GM21619 (cell line): ENCODE data around the gene UTS2R.
"Not testable (repeated sequence)": the region's sequence is repeated elsewhere in the genome, so short reads cannot be mapped to it uniquely, and the experiment has no call there.

Experiments
- ATAC-seq: cut with Tn5 transposase; IDR thresholded peaks from one replicate; pipeline ENCODE4 v1.9.1; 2021; ENCODE audit not compliant: unreplicated experiment

UTS2R gene

GRCh38 chr17:82334204-82334621 is 37.4 kb upstream of the UTS2R start:
- no peak for ATAC-seq

- no peak for ATAC-seq
These were observed 36.8 kb upstream of the UTS2R start for GRCh38 chr17:82334622-82335394.

- no peak for ATAC-seq
These were observed 32.5 kb upstream of the UTS2R start for GRCh38 chr17:82338858-82339633.

- no peak for ATAC-seq
These were observed 31.7 kb upstream of the UTS2R start for GRCh38 chr17:82339634-82340580.

DNA sequence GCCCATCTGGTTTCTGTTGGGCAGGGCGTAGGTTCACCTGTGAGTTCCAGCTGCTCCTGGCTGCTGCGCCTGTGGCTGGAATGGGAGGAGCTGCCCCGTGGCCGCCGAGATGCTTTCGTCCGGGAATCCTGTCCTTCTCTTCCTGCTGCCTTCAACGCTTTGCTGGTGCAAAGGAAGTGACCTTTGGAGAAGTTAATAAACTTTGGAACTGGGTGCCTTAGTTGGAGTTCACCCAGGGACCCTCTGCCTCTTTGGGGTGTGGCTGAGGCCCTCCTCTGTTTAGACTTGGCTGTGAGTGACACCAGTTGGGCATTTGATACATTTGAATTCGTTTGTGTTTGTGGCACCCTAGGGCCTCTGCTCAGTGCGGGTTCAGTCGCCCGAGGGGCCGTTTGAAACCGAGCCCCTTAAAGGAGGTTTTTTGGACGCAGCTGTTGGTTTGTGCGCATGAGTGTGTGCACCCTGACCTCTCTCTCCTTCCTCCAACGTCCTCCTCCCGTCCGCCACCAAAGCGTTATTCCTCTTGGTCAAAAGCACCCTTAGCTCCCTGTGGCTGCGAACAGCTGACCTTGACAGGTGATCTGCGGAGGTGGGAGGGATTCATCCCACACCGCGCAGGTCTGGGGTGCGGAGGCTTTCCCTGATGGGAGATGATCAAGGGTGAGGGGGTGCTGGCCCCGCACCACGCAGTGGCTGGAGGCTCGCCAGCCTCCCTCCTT is 29.0 kb upstream of the UTS2R start:
- ATAC-seq, result no peak

DNA sequence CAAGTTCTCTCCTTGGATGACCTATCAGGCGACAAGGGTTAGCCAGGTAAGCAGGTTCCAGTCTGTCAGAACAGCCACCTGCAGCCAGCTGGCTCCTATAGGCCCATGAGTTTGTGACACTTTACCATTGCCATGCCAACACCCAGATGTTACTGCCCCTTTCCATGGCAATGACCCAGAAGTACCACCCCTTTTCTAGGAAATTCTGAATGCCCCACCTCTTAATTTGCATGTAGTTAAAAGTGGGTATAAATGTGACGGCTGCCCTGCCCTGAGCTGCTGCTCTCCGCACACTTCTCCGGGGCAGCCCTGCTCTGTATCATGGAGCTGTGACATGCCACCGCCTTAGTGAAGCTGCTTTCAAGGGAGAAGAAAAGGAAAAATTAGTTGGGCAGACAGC is 28.0 kb upstream of the UTS2R start:
- no peak for ATAC-seq

- ATAC-seq, result no peak
These were observed 27.2 kb upstream of the UTS2R start for GRCh38 chr17:82344175-82344907.

- no peak for ATAC-seq
These were observed 26.2 kb upstream of the UTS2R start for GRCh38 chr17:82345151-82345976.

DNA sequence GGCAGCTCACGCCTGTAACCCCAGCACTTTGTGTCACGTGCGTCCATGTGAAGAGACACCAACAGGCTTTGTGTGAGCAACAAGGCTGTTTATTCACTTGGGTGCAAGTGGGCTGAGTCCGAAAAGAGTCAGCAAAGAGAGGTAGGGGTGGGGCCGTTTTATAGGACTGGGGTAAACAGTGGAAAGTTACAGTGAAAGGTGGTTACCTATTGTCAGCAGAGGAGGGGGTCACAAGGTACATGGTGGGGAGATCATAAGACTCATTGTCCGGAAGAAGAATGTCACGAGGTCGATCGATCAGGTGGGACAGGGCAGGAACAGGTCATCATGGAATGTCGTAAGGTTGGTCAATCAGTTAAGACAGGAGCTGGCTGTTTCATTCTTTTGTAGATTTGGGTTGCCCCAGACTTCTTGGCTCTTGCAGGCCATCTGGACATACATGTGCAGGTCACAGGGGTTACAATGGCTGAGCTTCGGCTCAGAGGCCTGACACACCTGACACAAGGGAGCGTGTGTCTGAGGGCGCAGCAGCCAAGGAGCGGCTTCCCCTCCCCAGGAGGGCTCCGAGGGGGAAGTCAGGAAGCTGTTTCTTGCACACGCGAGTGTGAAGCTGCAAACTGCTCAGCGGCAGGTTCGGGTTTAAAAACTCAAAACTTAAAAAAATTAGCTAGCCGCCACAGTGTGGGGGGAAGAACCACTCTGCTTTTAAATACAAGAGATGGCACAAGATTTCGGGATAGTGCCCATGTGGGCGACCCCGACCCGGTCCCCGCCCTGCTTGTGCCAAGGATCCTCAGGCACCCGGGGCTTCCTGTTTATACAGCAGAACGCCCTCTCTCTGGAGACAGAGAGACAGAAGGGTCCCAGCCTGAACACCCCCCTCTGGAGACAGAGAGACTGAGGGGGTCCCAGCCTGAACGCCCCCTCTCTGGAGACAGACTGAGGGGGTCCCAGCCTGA is 24.9 kb upstream of the UTS2R start:
- no peak for ATAC-seq

GRCh38 chr17:82347994-82348393 is 23.6 kb upstream of the UTS2R start:
- not testable (repeated sequence) for ATAC-seq

GRCh38 chr17:82348434-82348833 is 23.1 kb upstream of the UTS2R start:
- ATAC-seq, result no peak

- ATAC-seq, result no peak
These were observed 22.7 kb upstream of the UTS2R start for GRCh38 chr17:82348866-82349265.

- ATAC-seq, result no peak
These were observed 22.3 kb upstream of the UTS2R start for GRCh38 chr17:82349287-82349701.

DNA sequence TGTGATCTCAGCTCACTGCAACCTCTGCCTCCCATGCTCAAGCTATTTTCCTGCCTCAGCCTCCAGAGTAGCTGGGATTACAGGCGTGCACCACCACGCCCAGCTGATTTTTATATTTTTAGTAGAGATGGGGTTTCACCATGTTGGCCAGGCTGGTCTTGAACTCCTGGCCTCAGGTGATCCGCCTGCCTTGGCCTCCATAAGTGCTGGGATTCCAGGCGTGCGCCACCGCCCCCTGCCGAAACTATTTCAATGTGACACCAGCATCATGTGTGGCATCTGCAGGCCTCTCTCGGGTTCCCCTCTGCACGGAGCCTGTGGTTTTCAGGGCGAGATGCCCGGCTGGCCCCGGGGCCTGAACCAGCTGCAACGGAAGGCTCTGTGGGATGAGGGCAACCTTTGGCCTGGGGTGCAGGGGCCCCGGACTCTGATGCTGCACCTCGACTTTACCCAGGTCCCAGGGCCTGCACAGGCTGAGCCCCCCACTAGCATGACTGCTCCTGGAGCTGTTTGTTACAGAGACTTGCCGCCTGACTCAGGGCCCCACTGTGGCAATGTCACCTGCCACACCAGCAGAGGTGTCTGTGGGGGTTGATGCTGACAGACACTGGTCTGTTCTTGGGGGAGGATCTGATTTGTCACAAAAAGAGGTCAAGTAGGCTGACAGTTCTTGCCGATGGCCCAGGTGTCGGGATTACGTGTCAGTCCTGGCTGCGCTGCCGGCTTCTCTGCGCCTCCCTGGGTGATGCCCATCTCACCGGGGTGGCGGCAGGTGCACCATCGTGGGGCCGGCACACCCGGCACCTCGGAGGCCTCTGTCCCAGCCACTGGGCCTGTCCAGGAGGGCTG is 21.2 kb upstream of the UTS2R start:
- no peak for ATAC-seq

GRCh38 chr17:82351254-82351712 is 20.3 kb upstream of the UTS2R start:
- peak; percentile 65 for ATAC-seq

DNA sequence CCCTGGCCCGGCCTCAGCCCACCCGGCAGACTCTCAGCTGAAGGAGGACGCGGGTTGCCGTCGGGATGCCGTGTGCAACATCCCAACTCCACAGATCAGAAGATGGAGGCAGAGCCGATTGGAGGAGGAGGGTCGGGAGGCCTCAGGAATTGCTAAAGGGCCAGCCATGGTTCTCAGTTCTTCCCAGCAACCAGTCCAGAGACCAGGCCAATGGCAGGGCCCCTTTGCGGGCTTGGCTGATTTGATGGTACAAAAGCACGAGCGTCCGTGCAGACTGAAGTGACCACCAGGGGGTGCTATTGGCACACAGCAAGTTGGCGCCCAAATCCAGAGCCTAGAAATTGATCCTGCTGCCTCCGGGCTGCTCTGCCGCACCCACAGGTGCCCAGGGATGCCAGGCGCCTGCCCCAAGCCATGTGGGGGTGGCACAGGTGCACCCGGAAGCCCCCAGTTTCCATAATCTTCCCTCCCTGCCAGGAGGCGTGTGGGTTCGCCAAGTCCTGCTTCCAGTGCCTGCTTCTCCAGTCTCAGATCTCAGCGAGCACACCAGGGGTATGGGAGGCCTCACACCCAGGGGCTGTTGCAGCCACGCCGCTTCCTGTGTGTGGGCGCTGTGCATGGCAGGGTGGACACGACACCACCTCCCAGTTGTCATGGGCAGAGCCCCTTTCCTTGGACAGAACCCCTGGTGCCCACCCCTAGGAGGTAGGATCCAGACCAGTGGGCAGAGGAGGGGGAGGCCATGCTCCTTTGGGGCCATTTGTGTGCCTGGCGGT is 19.7 kb upstream of the UTS2R start:
- no peak for ATAC-seq
